ENCODE measurements around the gene UBE2R2. TPM values are rescaled to one million over a fixed set of nuclear protein-coding genes. Genes with fewer than 3 reads are reported as not detected.

UBE2R2 gene
- total and polyA plus RNA-seq, 2 of the 8 experiments (the other 6 are each of a cell fraction or from before 2014, with no cell fraction given) = 19.4 to 42.1 TPM

GRCh38 chr9:33809506-33809905 is 7.5 kb upstream of the UBE2R2 start:
- H3K23ac ChIP-seq (ENCODE audit: insufficient read length) = no peak overlapping the region
- no peak overlapping the region for H3K18ac ChIP-seq (ENCODE audit: extremely low read depth, low read length)
- H4K8ac ChIP-seq (ENCODE audit: extremely low read depth, insufficient read depth, low read length) = no peak overlapping the region
- H3K4ac ChIP-seq (replicated peaks; ENCODE audit: insufficient read length, low read depth, low read length) = no peak overlapping the region
- no peaks in the 10 kb centered on the region for H3K9me3 ChIP-seq (ENCODE audit: insufficient read depth in 2 of 2, low read depth in 1 of 2, low read length in 1 of 2)
- H2BK15ac ChIP-seq (ENCODE audit: low read length) = no peak overlapping the region
- H3K4me3 ChIP-seq (ENCODE audit: extremely low read depth in 1 of 4, insufficient read depth in 2 of 4, low read depth in 3 of 4, low read length in 4 of 4) = no peak overlapping the region
- no peak for FAIRE-seq
- no peak overlapping the region for H3K4me2 ChIP-seq (ENCODE audit: insufficient read depth in 1 of 2, low read depth in 2 of 2, low read length in 2 of 2)
- ChIA-PET CTCF (ENCODE audit: partially characterized antibody) (no interaction called here), POLR2A (ENCODE audit: partially characterized antibody) (no interaction called here)
- H2AK5ac ChIP-seq (ENCODE audit: low read depth, low read length) = no peak overlapping the region
- no peaks in the 10 kb centered on the region for H4K20me1 ChIP-seq (replicated peaks in 1 of 2; ENCODE audit: control insufficient read depth in 1 of 2, insufficient read depth in 2 of 2, low read length in 2 of 2)
- H4K91ac ChIP-seq (replicated peaks; ENCODE audit: insufficient read length, low read length) = no peak overlapping the region
- no peaks in the 10 kb centered on the region for H3K27me3 ChIP-seq (replicated peaks in 1 of 4; ENCODE audit: control insufficient read depth in 3 of 4, extremely low read depth in 1 of 4, insufficient read depth in 3 of 4, low read length in 3 of 4)
- DNase-seq (ENCODE audit: low read depth in 1 of 2, low spot score in 2 of 2) = no peak
- H3K27ac ChIP-seq (ENCODE audit: low read depth, low read length) = no peak overlapping the region
- no peak overlapping the region for H3K56ac ChIP-seq (replicated peaks; ENCODE audit: insufficient read length, low read depth, low read length)
- H2BK5ac ChIP-seq (ENCODE audit: low read depth, low read length) = no peak overlapping the region
- no peak overlapping the region for H2AFZ ChIP-seq (ENCODE audit: low read length)
- no peak overlapping the region for H2BK20ac ChIP-seq (ENCODE audit: low read length)
- WGBS, 2 experiments (ENCODE audit: extremely low coverage in 1 of 2, insufficient coverage in 1 of 2, insufficient read length in 1 of 2, insufficient replicate concordance in 2 of 2, low coverage in 1 of 2, low lambda C conversion rate in 2 of 2, missing lambda C conversion rate in 1 of 2) = 78% methylated on average over 1 of the region's 1 CpG; no CpG with 5 or more reads in 1 of the 2 experiments
- no peaks in the 10 kb centered on the region; a peak in 1 of 7 replicates for H3K4me1 ChIP-seq (replicated peaks in 1 of 4; ENCODE audit: control insufficient read depth in 3 of 4, insufficient read depth in 4 of 4, low read length in 3 of 4)
- H2BK12ac ChIP-seq (ENCODE audit: low read depth, low read length) = no peak overlapping the region
- H3K79me2 ChIP-seq (ENCODE audit: control insufficient read depth in 1 of 2, insufficient read depth in 2 of 2, low read length in 2 of 2) = no peaks in the 10 kb centered on the region
- H3K79me1 ChIP-seq (ENCODE audit: low read depth, low read length) = no peaks in the 10 kb centered on the region
- no peak overlapping the region for H3K9ac ChIP-seq (replicated peaks in 1 of 4; ENCODE audit: extremely low read depth in 1 of 4, low read depth in 3 of 4, low read length in 3 of 4)
- H3K23me2 ChIP-seq (ENCODE audit: low read depth, low read length) = no peaks in the 10 kb centered on the region
- no peak overlapping the region for H2BK120ac ChIP-seq (replicated peaks; ENCODE audit: low read depth, low read length)
- no peak overlapping the region for H3K14ac ChIP-seq (ENCODE audit: insufficient read length)
- H4K5ac ChIP-seq (ENCODE audit: insufficient read length, low read depth, low read length) = no peak overlapping the region
- H3K36me3 ChIP-seq (ENCODE audit: control insufficient read depth in 2 of 4, insufficient read depth in 4 of 4, low read length in 3 of 4) = no peaks in the 10 kb centered on the region
- TF ChIP-seq RFX5 (IDR thresholded peaks at IDR 0.05; ENCODE audit: borderline replicate concordance, low read depth, low read length) (no peak), TEAD4 (IDR thresholded peaks at IDR 0.05; ENCODE audit: low read depth, low read length) (no peak), KDM4A (IDR thresholded peaks at IDR 0.05; ENCODE audit: low read depth, low read length, severe bottlenecking) (no peak), SUZ12 (IDR thresholded peaks at IDR 0.05; ENCODE audit: low read length) (no peak), CHD1 (IDR thresholded peaks at IDR 0.05; ENCODE audit: low read depth, low read length) (no peak), CREB1 (IDR thresholded peaks at IDR 0.05) (no peak), EZH2 (IDR thresholded peaks at IDR 0.05; ENCODE audit: low read depth, low read length, severe bottlenecking) (no peak), EP300 (IDR thresholded peaks at IDR 0.05; ENCODE audit: borderline replicate concordance in 1 of 2, low read depth in 2 of 2, low read length in 2 of 2) (no peak), CEBPB (IDR thresholded peaks at IDR 0.05; ENCODE audit: low read depth, low read length) (no peak), SP1 (IDR thresholded peaks at IDR 0.05; ENCODE audit: low read depth, low read length) (no peak)
